NOMO-1 treated with dmso at 0.1 percent for 144 hours (cell line): Measurements from ENCODE around the gene SEMA4D.

Source experiments
- DNase-seq: peaks from one replicate; lab custom pipeline; 2025; ENCODE audit not compliant: unreplicated experiment; lab: John Stamatoyannopoulos, UW

The SEMA4D gene

DNA sequence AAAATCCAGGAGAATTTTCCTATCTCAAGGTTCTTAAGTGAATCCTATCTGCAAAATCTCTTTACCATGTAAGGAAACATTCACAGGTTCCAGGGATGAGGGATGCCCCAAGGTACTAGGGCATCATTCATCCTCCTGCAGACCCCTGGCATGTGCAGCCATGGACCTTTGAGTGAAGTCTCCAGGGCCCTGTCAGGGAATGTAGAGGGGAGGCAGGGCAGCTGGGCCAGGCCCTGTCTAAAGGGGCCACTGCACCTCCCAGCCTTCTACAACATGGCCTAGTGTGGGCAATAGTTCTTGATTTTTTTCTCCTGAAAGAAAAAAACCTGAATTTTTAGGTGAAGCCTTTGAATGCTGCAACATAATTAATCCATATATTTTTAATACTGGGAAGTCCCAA is 63.3 kb downstream of the SEMA4D start:
- no peak for DNase-seq

DNA sequence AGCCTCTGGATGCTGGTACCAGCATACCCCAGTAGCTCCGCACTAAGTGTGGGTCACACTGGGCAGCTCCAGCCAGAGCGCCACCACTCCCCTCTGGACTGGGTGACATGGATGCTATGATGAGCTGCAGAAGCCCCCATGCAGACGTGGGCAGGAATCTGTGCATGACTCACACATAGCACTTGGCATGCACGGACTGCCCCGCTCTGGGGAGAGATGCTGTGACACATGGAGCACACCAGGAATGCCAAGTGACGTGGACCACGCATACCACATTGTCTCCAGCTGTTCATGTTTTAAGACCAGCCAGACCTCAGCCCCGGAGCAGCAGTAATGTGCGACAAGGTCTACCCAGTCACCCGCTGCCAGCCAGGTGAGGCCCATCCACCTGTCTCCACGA is 64.1 kb downstream of the SEMA4D start:
- DNase-seq: no peak

DNA sequence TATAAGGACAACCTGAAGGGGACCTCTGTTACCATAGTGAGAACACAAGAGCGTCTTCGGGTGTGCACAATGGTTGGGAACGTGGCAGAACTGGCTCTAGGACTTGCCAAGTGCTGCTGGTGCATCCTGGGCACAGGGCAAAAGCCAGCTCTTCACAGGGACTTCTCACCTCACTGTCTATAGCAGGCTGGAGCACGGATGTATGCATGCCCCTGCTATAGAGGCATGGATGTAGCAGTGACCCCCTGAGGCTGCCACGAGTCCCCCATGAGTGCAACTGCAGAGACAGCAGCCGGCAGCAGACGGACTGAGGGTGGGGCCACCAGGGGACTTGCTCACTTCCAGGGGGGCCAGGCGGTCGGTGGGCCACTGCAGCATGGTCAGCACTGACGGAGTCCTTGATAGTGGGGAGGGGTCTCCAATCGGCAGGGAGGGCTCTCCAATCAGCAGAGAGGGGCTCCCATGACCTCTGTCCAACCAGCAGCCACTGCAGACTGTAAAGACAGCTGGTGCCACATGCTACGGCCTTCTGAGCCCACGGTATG is 64.9 kb downstream of the SEMA4D start:
- no peak for DNase-seq

DNA sequence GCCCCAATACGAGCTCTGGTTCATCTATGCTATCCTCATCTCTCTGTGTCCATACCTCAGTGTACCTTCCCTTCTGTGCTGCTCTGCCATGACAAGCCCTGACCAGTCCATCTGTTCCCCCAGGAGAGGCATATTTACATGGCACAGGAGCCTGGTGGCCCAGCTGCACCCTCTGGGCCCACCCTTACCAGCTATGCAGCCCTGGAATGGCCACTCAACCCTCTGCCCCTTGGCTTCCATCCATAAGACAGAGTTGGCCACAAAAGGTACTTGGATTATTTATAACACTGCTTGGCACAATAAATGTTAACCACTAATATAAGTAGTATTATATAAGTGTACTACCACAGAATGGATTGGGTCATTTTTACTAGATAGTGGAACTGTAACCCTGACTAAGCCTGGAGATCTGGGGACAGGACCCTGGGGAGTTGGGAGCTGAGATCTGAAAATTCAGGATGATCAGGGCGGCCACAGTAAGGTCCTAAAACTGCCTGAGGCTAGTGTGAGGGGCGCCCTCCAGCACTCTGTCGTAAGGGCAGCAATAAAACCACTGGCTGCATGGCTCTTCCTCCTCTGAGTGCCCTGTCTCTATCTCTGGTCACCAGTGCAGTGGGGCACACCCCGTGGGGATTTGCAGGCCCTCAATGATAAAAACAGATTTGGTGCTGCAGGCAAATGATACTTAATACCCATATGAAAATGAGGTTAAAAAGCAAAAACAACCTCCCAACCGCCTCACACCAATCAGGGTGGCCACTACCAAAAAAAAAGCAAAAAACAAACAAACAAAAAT is 65.8 kb downstream of the SEMA4D start:
- no peak for DNase-seq

DNA sequence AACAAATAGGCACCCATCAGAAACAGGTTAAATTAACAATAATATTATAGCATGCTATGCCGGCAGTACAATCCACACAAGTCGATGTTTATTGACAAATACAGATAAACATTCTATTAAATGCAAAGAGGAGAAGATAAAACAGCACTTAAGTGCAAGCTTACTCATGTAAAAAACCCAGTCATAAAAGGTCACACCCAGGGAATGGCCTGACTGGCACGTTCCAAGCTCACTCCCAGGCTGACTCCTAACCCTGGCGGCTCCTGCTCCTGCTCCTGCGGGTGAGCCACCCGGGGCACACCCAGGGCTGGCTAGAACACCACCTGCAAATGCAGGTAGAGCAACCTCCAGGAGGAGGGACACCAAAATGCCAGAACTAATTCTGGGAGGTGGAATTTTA is 66.9 kb downstream of the SEMA4D start:
- no peak for DNase-seq

DNA sequence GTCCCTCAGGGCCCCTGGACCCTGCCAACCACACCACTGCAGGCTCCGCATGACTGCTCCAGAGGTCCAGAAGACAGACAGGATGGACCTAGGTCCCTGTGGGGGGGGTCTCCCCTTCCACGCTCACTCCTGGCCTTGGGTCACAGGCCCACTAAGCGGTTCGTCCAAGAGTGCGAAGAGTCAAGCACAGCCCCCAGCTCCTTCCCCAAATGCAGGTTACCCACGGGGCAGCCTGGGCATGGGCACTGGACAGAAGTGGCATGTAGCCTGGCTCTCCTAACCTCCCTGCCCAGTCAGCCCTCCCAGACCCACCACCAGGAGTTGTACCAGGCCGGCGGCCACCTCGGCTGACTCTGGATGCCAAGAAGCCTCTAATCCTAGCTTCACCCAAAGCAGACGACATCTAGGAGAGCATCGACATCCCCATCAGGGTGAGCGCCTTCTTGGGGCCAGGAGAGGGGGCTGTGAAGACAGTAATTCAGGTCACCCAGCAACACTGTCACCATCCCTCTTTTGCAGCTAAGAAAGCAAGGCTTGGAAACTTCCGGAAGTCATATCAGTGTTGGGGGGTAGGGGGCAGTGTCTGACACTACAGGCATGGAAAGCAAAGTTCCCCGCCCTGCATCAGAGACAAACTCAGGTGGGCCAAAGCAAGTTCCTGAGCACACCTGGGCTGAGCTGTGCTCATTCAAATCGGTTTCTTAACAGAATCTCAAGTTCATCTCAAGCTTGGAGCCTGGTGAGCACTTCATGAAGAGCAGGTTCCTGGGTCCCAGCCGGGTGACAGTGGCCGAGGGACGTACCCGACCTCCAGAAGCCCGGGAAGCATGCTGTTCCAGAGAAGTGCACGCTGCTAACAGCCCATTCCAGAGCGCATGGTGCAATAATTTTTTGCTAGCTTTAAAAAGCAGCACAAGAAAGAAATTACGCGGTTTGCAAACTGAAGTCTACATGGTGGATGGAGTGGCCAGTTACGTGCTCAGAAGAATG is 68.7 kb downstream of the SEMA4D start:
- no peak for DNase-seq

DNA sequence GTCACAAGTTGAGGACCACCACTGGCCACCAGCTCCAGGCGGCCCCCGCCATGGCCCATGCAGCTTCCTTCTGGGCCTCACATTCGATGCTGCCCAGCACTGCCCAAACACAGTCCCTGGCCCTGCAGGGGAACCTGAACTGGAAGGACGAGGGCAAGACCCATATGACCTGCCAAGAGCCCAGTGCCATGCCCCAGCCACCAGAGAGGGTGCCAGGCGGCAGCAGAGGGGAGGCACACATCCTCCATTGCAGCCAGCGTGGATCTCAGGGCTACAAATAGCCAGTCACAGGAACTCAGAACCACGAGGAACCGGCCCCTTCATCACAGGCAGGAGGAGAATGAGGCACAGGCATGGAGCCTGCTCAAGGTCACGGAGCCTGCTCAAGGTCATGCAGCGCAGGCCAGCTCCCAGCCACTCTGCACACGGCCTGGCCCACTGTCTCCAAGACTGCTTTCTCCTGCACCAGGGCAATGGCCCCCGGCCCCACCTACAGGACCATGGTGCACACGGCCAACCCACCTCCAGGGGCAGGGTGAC is 69.6 kb downstream of the SEMA4D start:
- DNase-seq: no peak

DNA sequence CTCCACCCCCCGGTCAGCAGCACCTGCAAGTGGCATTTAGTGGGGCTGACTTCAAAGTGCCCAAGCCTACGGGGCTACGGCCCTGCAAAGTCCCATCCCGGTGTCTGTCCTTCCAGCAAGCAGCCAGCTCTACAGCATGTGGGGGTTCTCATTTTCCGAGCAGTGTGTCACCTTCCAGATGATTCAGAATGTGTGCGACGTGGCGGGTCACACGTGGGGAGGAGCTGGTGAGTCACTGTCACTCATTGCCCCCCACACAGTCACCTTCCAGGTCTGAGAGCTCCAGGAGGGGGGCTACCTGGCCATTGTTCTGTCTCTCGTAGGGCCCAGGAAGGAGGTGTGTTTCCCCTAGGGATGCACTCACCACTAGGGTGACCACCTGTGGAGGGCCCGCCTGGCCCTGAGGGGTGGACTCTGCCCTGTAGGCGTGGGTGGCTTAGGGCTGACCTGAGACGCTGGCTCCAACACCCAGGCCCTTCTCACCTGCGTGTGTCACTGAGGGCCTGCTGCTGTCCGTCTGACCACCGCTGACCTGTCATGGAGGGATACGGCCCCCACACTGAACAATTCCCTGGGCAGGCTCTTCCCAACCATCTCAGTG is 70.2 kb downstream of the SEMA4D start:
- no peak for DNase-seq

DNA sequence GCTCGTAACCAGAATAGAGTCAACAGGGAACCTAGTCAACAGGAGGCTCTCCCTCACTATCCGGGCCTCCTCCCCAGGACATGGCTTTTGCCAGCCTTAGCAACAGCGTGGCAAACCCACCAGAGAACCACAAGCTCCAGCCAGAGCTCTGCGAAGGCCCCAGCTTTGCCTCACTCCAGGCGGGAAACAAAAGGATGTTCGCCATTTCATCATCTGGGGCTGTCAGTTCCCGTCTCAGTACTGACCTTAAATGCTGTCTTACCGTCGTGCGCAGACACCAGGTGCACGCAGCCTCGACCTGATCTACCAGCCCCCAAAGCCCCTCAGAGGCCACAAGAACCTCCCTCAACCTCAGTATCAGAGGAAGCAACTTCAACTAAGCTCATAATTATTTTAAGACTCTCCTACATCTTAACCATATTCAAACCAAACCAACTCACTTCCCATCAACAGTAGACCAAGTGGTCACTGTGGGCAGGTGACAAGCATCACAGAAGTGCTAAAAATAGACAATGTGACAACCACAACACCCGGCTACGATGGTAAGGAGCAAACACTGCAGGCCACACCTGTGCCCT is 71.4 kb downstream of the SEMA4D start:
- DNase-seq: no peak

DNA sequence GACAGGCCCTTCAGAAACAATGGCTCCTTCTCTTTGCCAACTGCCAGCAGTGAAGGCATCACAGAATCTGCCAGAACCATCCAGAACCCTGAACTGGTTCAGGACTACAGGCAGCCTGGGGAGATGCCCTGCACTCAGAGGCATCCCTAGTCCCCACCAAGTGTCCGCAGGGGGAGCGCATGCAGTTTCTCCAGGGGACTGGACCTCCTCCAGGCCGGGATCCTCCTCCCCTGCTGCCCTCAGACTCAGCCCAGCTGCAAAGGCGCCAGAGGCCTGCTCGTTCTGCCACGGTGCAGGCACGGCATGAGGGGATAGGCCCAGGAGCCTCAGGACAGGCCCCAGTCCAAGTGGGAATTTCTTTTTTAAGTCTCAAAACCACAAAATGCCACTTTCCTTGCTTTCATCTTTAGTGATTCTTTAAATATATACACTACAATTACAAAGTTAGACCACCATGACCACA is 72.0 kb downstream of the SEMA4D start:
- DNase-seq: no peak

DNA sequence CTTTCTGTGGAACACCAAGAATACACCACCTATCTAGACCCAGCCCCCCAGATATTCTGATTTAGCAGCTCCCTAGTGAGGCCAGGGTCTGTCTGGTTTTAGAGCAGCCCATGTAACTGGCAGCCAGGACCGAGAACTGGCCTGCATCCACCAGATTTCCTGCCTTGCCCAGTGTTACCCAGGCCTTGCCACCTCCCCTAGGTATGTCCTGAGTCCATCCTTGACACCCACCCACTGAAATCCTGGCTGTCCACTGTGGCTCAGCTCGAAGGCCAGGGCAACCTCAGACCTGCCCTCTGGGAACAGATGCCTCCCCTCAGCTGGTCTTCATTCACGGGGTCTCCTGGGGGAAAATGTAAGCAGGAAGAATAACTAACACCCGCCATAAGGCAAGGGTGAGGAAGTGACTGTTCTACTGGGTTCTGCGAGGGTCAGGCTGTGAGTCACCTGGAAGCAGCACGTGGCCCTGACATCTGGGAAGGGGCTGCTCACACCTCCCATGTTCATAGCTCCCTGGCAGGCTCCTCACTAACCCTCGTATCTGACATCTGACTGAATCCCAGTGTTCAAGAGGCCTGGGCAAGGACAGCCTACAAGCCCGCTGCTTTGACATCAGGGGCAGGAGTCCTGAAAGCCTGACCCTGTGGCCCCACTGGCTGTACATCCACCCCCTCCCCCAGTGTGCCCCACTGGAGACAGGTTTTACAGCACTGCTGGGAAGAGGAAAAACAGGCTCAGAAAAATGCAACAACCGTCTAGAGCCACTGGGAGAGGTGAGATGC is 72.7 kb downstream of the SEMA4D start:
- no peak for DNase-seq

DNA sequence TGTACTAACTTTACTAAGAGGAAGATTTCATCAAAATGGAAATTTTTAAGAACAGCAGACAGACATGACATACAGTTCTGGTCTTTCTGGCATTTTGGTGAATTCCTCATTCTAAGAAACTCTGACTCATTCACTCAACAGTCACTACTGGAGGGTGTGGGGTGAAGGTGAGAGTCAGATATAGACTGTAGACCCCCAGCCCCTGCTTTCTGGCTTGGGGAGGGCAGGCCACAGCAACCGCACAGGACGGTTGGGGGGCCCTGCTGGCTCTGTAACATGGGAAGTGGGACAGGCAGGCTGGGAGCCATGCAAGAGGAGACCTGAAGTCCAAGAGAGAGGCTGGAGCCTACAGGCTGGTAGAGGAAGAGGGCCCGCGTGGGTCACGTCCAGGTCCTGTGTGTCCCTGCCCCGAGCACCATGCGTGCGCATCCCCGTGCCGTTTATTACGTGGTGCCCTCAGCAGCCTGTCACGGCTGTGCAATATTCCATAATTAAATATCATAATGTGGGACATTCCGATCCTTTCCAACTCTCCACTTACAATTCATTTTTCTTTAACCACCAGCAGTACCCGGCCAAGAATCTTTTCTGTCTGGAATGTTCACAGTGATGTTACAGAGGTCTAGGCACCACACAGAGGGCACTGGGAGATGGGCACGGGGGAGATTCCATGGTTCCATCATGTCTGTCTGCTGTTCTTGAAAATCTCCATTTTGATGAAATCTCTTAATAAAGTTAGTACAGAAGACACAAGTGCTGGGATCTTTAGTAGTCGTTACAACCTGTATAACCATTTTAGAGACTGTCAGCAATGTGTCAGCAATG is 75.5 kb downstream of the SEMA4D start:
- no peak for DNase-seq

DNA sequence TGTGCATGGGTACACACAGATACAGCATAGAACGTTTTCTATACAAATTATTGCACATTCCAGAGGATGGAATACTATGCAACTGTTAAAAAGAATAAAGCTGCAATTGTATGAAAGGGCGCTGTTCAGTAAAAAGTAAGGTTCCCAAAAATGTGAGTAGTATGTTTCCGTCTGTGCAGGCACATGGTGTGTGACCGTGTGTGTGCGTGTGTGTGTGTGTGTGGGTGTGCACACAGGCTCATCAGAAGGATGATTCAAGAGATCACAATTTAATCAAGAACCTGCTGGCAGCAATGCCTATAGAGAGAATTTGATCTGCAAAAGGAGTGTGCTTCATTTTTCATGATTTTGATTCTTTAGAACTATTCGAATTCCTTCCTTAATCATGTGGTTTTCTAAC is 76.3 kb downstream of the SEMA4D start:
- no peak for DNase-seq

DNA sequence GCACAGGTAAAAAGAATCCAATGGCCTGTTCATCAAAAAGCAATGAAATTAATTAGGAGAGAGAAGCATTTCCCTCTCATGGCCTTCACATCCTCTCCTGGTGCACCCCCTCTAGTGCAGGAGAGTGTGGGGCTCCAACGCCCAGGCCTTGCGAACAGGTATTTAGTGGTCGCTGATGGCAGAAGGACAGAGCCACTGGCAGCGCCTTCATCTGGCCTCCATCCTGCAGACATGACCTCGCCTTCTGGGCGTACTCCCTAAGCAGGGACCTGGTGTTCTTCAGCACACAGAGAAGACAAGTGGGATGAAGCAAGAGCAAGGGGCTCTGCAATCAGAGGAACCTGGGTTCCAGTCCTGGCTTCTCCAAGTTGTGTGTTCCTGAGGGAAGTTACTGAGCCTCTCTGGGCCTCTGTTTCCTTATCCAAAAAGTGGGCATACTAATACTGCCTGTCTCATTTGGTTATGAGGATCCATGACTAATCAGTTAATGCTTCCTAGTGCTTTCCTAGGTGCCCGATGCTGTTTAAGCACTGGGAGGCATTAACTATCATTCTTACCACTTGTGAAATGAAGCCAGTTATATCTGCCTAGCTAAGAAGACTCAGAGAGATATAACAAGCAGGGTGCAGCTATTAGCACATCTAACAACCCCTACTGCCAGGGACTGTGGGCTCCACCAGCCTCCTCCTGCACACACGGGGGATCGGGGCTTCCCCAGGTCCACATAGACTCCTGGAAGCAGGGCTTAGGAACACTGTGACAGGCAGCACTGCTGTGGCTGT is 77.3 kb downstream of the SEMA4D start:
- DNase-seq: no peak

DNA sequence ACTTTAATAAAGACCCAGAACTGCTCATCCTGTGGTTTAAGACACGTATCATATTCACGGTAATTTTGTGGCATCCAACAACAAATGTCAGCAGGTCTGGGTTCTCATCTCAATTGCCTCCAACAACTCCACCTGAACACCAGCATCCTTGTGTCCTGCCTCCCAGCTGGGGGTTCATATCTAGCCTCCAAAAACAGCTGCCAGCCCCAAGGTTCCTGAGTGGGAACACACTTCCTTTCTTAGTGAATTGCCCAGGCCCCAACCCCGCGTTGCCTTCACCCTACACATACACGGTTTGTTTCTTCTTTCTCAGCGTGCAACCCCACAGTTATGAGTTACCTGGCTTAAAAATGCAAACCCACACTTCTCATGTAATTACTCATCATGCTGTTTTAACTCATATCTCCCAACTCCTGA is 77.9 kb downstream of the SEMA4D start:
- DNase-seq: no peak

DNA sequence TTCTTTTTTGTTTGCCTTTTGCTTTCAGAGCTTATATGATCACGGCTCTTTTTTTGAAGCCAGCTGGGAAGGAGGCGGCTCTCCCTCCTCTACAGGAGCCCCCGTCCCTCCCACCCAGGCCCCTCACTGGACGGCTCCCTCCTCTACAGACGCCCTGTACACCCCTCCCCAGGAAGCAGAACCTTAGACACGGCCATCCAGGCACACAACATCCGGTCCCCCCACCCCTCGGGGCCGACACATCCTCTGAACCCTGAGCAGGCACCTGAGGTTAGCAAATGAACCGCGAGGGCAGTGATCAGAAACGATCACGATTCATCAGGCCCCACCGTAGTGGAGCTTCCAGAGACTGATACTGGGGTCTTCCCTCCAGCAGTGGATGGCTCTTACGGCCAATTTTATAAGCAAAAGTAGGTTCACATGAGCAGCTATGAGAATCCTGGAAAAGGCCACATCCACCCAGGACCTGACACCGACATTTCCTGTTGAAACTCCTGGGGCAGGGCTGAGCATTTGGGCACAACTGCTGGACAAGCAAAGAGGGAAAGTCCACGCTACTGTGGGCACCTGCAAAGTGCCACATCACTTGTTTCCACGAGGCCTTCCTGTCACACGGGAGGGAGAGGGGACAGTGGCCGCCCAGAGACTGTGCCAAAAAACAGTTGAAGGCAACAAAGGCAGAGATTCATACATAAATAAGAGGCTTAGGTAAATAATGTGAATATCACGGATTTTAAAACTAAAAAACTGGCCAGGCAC is 78.9 kb downstream of the SEMA4D start:
- DNase-seq: no peak

DNA sequence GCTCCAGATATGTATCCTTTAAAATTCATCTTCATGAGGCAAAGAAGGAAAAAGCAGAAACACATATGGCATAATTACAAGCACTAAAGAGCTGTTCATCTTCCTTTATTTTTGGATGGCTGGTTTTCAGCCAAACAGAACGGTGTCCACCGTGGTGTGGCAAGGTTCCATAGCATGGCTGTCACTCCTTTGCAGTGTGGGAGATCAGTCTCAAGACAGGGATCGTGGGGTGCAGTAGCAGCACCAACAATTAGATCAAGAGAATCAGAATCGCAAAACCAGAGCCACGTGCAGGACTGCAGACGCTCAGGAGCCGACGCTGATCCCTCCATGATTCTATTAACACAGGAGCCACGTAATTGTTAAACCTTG is 79.5 kb downstream of the SEMA4D start:
- DNase-seq: no peak
